Breast epithelium (tissue), 3 donors: Measurements from ENCODE around the gene C1QTNF9.

ENCODE experiments used
- CTCF ChIP-seq, 3 donors: fragments of 450-650 bp; IDR thresholded peaks; one replicate each; pipeline ENCODE4 v1.5.1; 2016 to 2017; ENCODE audit warnings: antibody characterized with exemption in 3 of 3, mild to moderate bottlenecking in 3 of 3, moderate library complexity in 3 of 3
- POLR2A ChIP-seq: fragments of 450-650 bp; IDR thresholded peaks from one replicate; pipeline ENCODE4 v1.6.1; 2016; ENCODE audit warnings: antibody characterized with exemption, mild to moderate bottlenecking, moderate library complexity

- TF ChIP-seq CTCF (IDR thresholded peaks at IDR 0.05), result no peak
- no peak for TF ChIP-seq POLR2A
Observed at GRCh38 chr13:24357756-24358155, 48.4 kb downstream of the C1QTNF9 start.
